Activated CD4-positive, alpha-beta T cell treated with anti-CD3 and anti-CD28 coated beads, Interleukin-2, Interleukin-4, amounts not matched to agents 100 ng/mL and 50 ng/mL, durations not matched to agents 16 hours and 8 hours (primary cell): ENCODE results near the gene MGAT5.
A peak's percentile ranks its signal among the peaks of the same experiment; 100 is the strongest.

ENCODE experiments used
- DNase-seq: peaks from one replicate; pipeline ENCODE4 v3.0.0-alpha.2; 2020; ENCODE audit warnings: low spot score

Gene MGAT5

GRCh38 chr2:134253804-134254203 lies at the start of gene MGAT5:
MGAT5 (plus strand) TSS chr2:134254072; CDS start chr2:134254404, 332 bp downstream.
- DNase-seq, result no peak

GRCh38 chr2:134205087-134205486 lies 48.8 kb upstream of the MGAT5 start:
- no peak for DNase-seq

GRCh38 chr2:134206031-134206430 lies 47.8 kb upstream of the MGAT5 start:
- no peak for DNase-seq

- no peak for DNase-seq
These were observed 47.3 kb upstream of the MGAT5 start for GRCh38 chr2:134206573-134206972.

- DNase-seq, result peak; percentile 37
These were observed 46.2 kb upstream of the MGAT5 start for GRCh38 chr2:134207589-134208209.

GRCh38 chr2:134208825-134209224 lies 45.0 kb upstream of the MGAT5 start:
- no peak for DNase-seq

GRCh38 chr2:134212746-134213145 lies 41.1 kb upstream of the MGAT5 start:
- DNase-seq, result no peak

GRCh38 chr2:134216152-134216829 lies 37.6 kb upstream of the MGAT5 start:
- no peak for DNase-seq

- DNase-seq, result no peak
These were observed 36.5 kb upstream of the MGAT5 start for GRCh38 chr2:134217351-134217750.

- peak; percentile 74 for DNase-seq
These were observed 35.9 kb upstream of the MGAT5 start for GRCh38 chr2:134217924-134218323.

GRCh38 chr2:134218414-134218813 lies 35.5 kb upstream of the MGAT5 start:
- DNase-seq, result no peak

- no peak for DNase-seq
These were observed 34.8 kb upstream of the MGAT5 start for GRCh38 chr2:134218930-134219658.

- DNase-seq, result no peak
These were observed 33.4 kb upstream of the MGAT5 start for GRCh38 chr2:134220344-134220974.

- no peak for DNase-seq
These were observed 29.9 kb upstream of the MGAT5 start for GRCh38 chr2:134224005-134224404.

- DNase-seq, result no peak
These were observed 28.7 kb upstream of the MGAT5 start for GRCh38 chr2:134225173-134225572.

- DNase-seq, result no peak
These were observed 28.0 kb upstream of the MGAT5 start for GRCh38 chr2:134225841-134226240.

- DNase-seq, result no peak
These were observed 27.3 kb upstream of the MGAT5 start for GRCh38 chr2:134226601-134227000.

- no peak for DNase-seq
These were observed 26.2 kb upstream of the MGAT5 start for GRCh38 chr2:134227666-134228065.

- no peak for DNase-seq
These were observed 25.4 kb upstream of the MGAT5 start for GRCh38 chr2:134228493-134228903.

- DNase-seq, result no peak
These were observed 24.3 kb upstream of the MGAT5 start for GRCh38 chr2:134229540-134229939.

GRCh38 chr2:134230885-134231284 lies 23.0 kb upstream of the MGAT5 start:
- no peak for DNase-seq

GRCh38 chr2:134231301-134231964 lies 22.4 kb upstream of the MGAT5 start:
- no peak for DNase-seq
